Astrocyte (in vitro differentiated cells and primary cell): ENCODE measurements around the gene SLC9A1.

ENCODE experiments used
- CTCF ChIP-seq: IDR thresholded peaks from 2 replicates; pipeline ENCODE4 v1.5.1; 2011; ENCODE audit warnings: low read depth, mild to moderate bottlenecking, inconsistent platforms, low read length, moderate library complexity; ENCODE audit not compliant: insufficient read depth
- EZH2 ChIP-seq: IDR thresholded peaks from 2 replicates; pipeline ENCODE4 v1.6.1; 2012; ENCODE audit warnings: mild to moderate bottlenecking, low read length, inconsistent platforms; ENCODE audit not compliant: insufficient read depth

- TF ChIP-seq CTCF = no peak
- TF ChIP-seq EZH2 = no peak
Observed at GRCh38 chr1:27049607-27050006, 105.3 kb downstream of the SLC9A1 start.
